HG02571 (cell line): ENCODE results near the gene LRRC61.

ENCODE experiments used
- ATAC-seq: cut with Tn5 transposase; IDR thresholded peaks from one replicate; pipeline ENCODE4 v1.9.1; 2021; ENCODE audit warnings: mild to moderate bottlenecking, moderate library complexity; ENCODE audit not compliant: unreplicated experiment

The LRRC61 gene

GRCh38 chr7:150346922-150347321, 23.8 kb downstream of the LRRC61 start:
- no peak for ATAC-seq

GRCh38 chr7:150351587-150352194, 28.5 kb downstream of the LRRC61 start:
- ATAC-seq: no peak

GRCh38 chr7:150355666-150356059, 32.5 kb downstream of the LRRC61 start:
- ATAC-seq: no peak

DNA sequence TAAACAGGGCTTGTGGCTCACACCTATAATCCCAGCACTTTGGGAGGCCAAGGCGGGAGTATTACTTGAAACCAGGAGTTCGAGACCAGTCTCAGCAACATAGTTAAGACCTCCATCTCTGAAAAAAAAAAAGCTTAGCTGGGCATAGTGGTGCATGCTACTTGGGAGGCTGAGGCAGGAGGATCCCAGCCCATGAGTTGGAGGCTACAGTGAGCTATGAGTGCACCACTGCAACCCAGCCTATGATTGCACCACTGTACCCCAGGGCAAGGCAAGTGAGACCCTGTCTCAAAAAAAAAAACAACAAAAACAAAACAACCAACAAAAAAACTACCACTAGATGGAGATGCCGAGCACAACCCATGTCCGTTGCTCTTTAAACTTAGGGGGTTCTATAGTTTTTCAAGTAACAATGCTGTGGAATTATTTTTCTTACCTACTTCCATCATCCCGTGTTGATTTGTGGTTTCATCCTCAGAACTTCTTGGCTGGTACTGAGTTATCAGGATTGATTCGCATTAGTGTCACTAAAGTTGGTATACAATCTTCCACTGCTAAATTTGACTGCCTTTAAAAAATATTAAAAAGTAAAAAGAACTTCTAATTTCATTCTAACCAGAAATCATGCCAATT, 33.2 kb downstream of the LRRC61 start:
- ATAC-seq: no peak

DNA sequence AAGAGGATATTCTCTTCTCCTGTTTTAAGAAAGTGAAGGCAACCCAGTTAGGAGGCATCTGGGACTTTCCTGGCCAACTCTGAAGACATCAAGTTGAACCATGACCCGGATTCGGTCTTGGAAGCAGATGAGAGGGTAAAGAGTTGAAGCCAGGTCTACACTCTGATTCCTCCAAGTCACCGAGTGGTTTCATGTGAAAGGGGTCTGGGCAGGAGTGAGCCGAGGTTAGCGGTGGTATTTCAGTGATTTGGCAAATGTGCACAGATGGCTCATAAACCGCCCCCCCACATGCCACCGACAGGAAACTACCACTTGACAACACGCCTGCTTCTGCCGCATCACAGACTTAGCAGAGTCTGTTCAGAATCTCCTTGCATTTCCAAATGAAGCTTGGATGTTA, 34.1 kb downstream of the LRRC61 start:
- no peak for ATAC-seq

- no peak for ATAC-seq
Observed at GRCh38 chr7:150357771-150358427, 34.7 kb downstream of the LRRC61 start.

DNA sequence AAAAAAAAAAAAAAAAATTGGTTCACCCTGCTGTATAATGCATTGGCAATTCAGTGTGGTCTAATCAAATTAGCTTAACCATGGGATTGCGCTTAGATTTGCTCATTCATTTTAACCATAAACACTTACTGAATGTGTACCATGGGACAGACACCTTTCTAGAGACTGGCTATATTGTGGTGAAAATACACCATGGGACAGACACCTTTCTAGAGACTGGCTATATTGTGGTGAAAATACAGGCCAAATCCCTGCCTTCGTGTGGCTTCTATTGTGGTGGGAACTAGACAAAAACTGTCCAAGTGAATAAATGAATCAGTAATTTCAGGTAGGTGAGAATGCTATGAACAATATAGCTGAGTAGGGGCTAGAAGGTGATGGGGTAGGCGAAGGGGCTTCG, 35.3 kb downstream of the LRRC61 start:
- ATAC-seq: no peak

- no peak for ATAC-seq
Observed at GRCh38 chr7:150358988-150359621, 36.0 kb downstream of the LRRC61 start.

- ATAC-seq: no peak
Observed at GRCh38 chr7:150359622-150360362, 36.6 kb downstream of the LRRC61 start.

- no peak for ATAC-seq
Observed at GRCh38 chr7:150360363-150361058, 37.4 kb downstream of the LRRC61 start.

GRCh38 chr7:150361402-150361801, 38.2 kb downstream of the LRRC61 start:
- no peak for ATAC-seq

- ATAC-seq: no peak
Observed at GRCh38 chr7:150361807-150362621, 38.9 kb downstream of the LRRC61 start.

GRCh38 chr7:150363370-150363769, 40.2 kb downstream of the LRRC61 start:
- no peak for ATAC-seq

GRCh38 chr7:150363872-150364271, 40.7 kb downstream of the LRRC61 start:
- ATAC-seq: no peak

DNA sequence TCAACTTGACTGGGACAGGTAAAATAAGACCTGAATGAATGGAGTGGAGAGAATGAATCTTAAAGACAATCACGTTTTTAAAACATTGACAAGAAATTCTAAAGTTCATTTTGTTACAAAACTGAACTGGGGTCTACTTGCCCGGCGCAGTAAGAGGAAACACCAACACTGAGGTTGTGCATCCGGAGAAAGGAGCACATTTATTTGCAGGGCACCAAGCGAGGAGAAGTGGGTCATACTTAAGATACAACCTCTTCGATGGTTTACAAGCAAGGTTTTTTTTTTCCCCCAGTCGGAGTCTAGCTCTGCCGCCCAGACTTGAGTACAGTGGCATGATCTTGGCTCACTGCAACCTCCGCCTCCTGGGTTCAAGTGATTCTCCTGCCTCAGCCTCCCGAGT, 42.0 kb downstream of the LRRC61 start:
- ATAC-seq: no peak

- no peak for ATAC-seq
Observed at GRCh38 chr7:150365673-150366398, 42.7 kb downstream of the LRRC61 start.

GRCh38 chr7:150367677-150368095, 44.5 kb downstream of the LRRC61 start:
- no peak for ATAC-seq

DNA sequence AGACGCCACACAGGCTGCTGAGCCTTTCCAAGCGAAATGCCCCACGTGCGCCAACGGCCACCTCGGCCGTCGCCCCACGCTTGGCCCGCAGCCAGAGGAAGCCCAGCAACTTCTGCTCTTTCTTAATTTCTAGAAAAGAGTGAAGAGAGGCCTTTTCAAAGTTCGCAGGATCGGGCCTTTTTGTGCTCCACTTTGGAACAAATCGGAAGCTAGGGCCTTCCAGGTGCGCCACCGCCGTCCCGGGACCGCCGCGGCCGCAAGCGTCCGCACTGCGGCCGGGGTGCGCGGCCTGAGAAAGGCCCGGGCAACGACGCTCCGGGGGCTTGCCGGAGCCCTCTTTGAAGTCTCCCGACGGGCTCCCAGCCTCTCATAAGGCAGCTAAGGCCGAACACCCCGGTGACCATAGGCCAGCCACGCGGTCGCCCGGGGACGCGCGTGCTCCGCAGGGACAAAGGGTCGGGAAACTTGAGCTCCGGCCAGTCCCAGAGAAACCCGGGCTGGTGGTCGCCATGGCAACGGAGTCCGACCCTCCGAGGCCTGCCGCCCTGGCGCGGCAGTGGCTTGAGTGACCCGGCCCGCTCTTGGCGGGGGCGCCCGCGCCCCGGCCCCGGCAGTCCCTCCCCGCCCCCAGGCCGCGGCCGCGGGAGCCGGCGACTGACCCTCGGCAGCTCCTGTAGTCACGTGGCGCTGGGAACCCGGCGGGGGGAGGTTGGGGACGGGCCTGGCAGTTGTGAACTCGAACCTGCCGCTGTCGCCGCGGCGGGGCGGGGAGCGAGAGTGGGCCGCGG, 45.1 kb downstream of the LRRC61 start, which contains the start of gene REPIN1:
Gene REPIN1, plus strand, starts transcription at position 727 of the 788 bp plus-strand sequence. CDS start 890 bp downstream, outside the sequence.
- ATAC-seq: peak; percentile 53
